GM12878 (cell line): ENCODE results near the gene CFAP92. TPM values are rescaled to one million over a fixed set of nuclear protein-coding genes. Genes with fewer than 3 reads are reported as not detected.

Experiments used
- ATAC-seq: fragments of 200-7000 bp; cut with Tn5 transposase; 3 replicates; pipeline ENCODE4 v1.9.1; 2020; ENCODE audit warnings: mild to moderate bottlenecking, moderate library complexity
- BruUV-seq: library from RNA; stranded (reverse); fragments of 400-500 nt; replicated peaks from 2 replicates; lab custom pipeline; 2021; lab: Mats Ljungman, UMichigan
- CTCF ChIA-PET: fragments of 300-600 bp; sonication (Branson Sonifier 250); formaldehyde crosslinking; extraction: SDS; loops from one replicate; lab custom pipeline; 2021; ENCODE audit warnings: inconsistent platforms; lab: Yijun Ruan, JAX
- POLR2A ChIA-PET: fragments of 350-600 bp; formaldehyde crosslinking; extraction: SDS; loops from one replicate; lab custom pipeline; 2021; ENCODE audit warnings: inconsistent platforms; lab: Charles Lee
- RAD21 ChIA-PET: fragments of 300-600 bp; sonication (Branson Sonifier 250); formaldehyde crosslinking; loops from one replicate; lab custom pipeline; 2023; ENCODE audit warnings: antibody characterized with exemption; ENCODE audit not compliant: unreplicated experiment; lab: Charles Lee
- SMC1A ChIA-PET: fragments of 300-600 bp; sonication (Branson Sonifier 250); formaldehyde crosslinking; loops from one replicate; lab custom pipeline; 2023; ENCODE audit not compliant: unreplicated experiment, uncharacterized antibody; lab: Charles Lee
- DNase-seq: peaks from one replicate; pipeline ENCODE4 v3.0.0-alpha.2; 2011; ENCODE audit warnings: low read depth, low spot score
- FAIRE-seq: peaks from 3 replicates; lab custom pipeline; 2011; peaks lifted over from hg19 to GRCh38; lab: Jason Lieb, UNC
- H2AFZ ChIP-seq: 2 replicates; pipeline ENCODE4 v1.6.0; 2011; ENCODE audit warnings: low read depth, low read length, control low read depth; ENCODE audit not compliant: control insufficient read depth
- H3K27ac ChIP-seq: 2 replicates; pipeline ENCODE4 v1.5.1; 2011; ENCODE audit warnings: control low read depth; ENCODE audit not compliant: control insufficient read depth, insufficient read depth
- H3K27me3 ChIP-seq, 2 experiments: replicated peaks in 1 of 2; 2 replicates each; pipeline versions ENCODE4 v1.6.0 to v1.6.1; 2011; ENCODE audit warnings: low read length in 1 of 2; ENCODE audit not compliant: control insufficient read depth in 2 of 2, insufficient read depth in 2 of 2
- H3K36me3 ChIP-seq, 2 experiments: 2 replicates each; pipeline ENCODE4 v1.5.1; 2011; ENCODE audit warnings: low read length in 1 of 2; ENCODE audit not compliant: control insufficient read depth in 2 of 2, insufficient read depth in 2 of 2
- H3K4me1 ChIP-seq: 2 replicates; pipeline ENCODE4 v1.6.1; 2011; ENCODE audit warnings: mild to moderate bottlenecking, low read length, moderate library complexity, mixed read lengths; ENCODE audit not compliant: control insufficient read depth, insufficient read depth
- H3K4me2 ChIP-seq: 2 replicates; pipeline ENCODE4 v1.6.0; 2011; ENCODE audit warnings: control low read depth; ENCODE audit not compliant: control insufficient read depth, insufficient read depth
- H3K4me3 ChIP-seq: fragments of 200-600 bp; sonication (generic); 2 replicates; pipeline ENCODE4 v1.5.1; 2016
- H3K79me2 ChIP-seq: 2 replicates; pipeline ENCODE4 v1.6.0; 2011; ENCODE audit warnings: low read length; ENCODE audit not compliant: control insufficient read depth, insufficient read depth
- H3K9ac ChIP-seq: 2 replicates; pipeline ENCODE4 v1.8.0; 2011; ENCODE audit warnings: low read length, control low read depth, mixed read lengths; ENCODE audit not compliant: control insufficient read depth, insufficient read depth
- H3K9me3 ChIP-seq: replicated peaks from 3 replicates; pipeline ENCODE4 v1.5.1; 2011; ENCODE audit warnings: mild to moderate bottlenecking, low read length; ENCODE audit not compliant: control insufficient read depth, insufficient read depth
- H4K20me1 ChIP-seq: 2 replicates; pipeline ENCODE4 v1.6.0; 2011; ENCODE audit not compliant: control insufficient read depth, insufficient read depth
- CBX5 ChIP-seq: sonication (generic); IDR thresholded peaks from 2 replicates; pipeline ENCODE4 v1.6.1; 2016; ENCODE audit warnings: low read depth, moderate library complexity, mild to moderate bottlenecking, inconsistent platforms
- ETV6 ChIP-seq, 2 experiments: fragments of 450-650 bp in 1 of 2; IDR thresholded peaks in 1 of 2; conservative IDR thresholded peaks in 1 of 2; 2 replicates each; pipeline ENCODE4 v1.6.1; 2014; ENCODE audit warnings: antibody characterized with exemption in 1 of 2, borderline replicate concordance in 1 of 2, low read depth in 1 of 2, mild to moderate bottlenecking in 1 of 2, moderate library complexity in 1 of 2
- HSF1 ChIP-seq: fragments of 150-350 bp; IDR thresholded peaks from 2 replicates; pipeline ENCODE4 v1.6.1; 2014; ENCODE audit warnings: mild to moderate bottlenecking, low read depth, low read length
- LARP7 ChIP-seq: fragments of 450-650 bp; IDR thresholded peaks from 2 replicates; pipeline ENCODE4 v1.6.1; 2017; ENCODE audit warnings: mild to moderate bottlenecking
- MLLT1 ChIP-seq: fragments of 450-650 bp; IDR thresholded peaks from 2 replicates; pipeline ENCODE4 v1.6.1; 2016; ENCODE audit warnings: mild to moderate bottlenecking
- MTA2 ChIP-seq: fragments of 450-650 bp; IDR thresholded peaks from 2 replicates; pipeline ENCODE4 v1.6.1; 2016; ENCODE audit warnings: low read depth, mild to moderate bottlenecking, moderate library complexity
- MYC ChIP-seq: IDR thresholded peaks from 2 replicates; pipeline ENCODE4 v1.6.1; 2011; ENCODE audit warnings: mild to moderate bottlenecking, low read length, moderate library complexity, inconsistent platforms; ENCODE audit not compliant: insufficient read depth, insufficient replicate concordance, insufficient read length, severe bottlenecking
- NFIC ChIP-seq: IDR thresholded peaks from 2 replicates; pipeline ENCODE4 v1.6.1; 2012; ENCODE audit warnings: low read depth, mild to moderate bottlenecking, inconsistent platforms, low read length, moderate library complexity
- POLR2AphosphoS5 ChIP-seq: IDR thresholded peaks from 2 replicates; pipeline ENCODE4 v1.6.1; 2011; ENCODE audit warnings: mild to moderate bottlenecking, low read length, inconsistent platforms
- POU2F2 ChIP-seq: IDR thresholded peaks from 3 replicates; pipeline ENCODE4 v1.6.1; 2011; ENCODE audit warnings: low read depth, mild to moderate bottlenecking, low read length, borderline replicate concordance
- RUNX3 ChIP-seq: IDR thresholded peaks from 2 replicates; pipeline ENCODE4 v1.6.1; 2012; ENCODE audit warnings: low read length, inconsistent platforms
- SIN3A ChIP-seq: IDR thresholded peaks from 2 replicates; pipeline ENCODE4 v1.6.1; 2012; ENCODE audit warnings: low read depth, low read length, improper control_type of control experiment
- YY1 ChIP-seq: IDR thresholded peaks from 2 replicates; pipeline ENCODE4 v1.6.1; 2011; ENCODE audit warnings: low read depth, mild to moderate bottlenecking, low read length
- ZBTB33 ChIP-seq: fragments of 450-650 bp; IDR thresholded peaks from 2 replicates; pipeline ENCODE4 v1.6.1; 2017; ENCODE audit warnings: mild to moderate bottlenecking
- ZBTB40 ChIP-seq: fragments of 450-650 bp; IDR thresholded peaks from 2 replicates; pipeline ENCODE4 v1.6.1; 2016; ENCODE audit warnings: mild to moderate bottlenecking, moderate library complexity, borderline replicate concordance
- WGBS: methylation state at CpG from one replicate; pipeline ENCODE4 v1.1.6; 2016; ENCODE audit warnings: low lambda C conversion rate; ENCODE audit not compliant: insufficient replicate concordance, insufficient coverage; ENCODE audit errors: missing lambda C conversion rate; 5-methylcytosine and 5-hydroxymethylcytosine counted together
- in situ Hi-C: fragments of 300-500 bp; cut with MboI; formaldehyde crosslinking; loops from 9 replicates; pipeline ENCODE4 v1.14.3; 2018; ENCODE audit warnings: mixed read lengths
- intact Hi-C: fragments of 100-400 bp; cut with micrococcal nuclease; formaldehyde crosslinking; loops from one replicate; pipeline ENCODE4 v1.14.2; 2022; ENCODE audit not compliant: unreplicated experiment
- polyA plus RNA-seq, 11 experiments: library from polyadenylated mRNA; depleted of rRNA in 4 of 11; unstranded in 6 of 11; stranded (reverse) in 5 of 11; fragments of >200 nt; fragmentation: Nextera tagmentation in 4 of 11; fragmentation: Illumina TruSeq in 1 of 11; extraction: Ambion mirVana in 4 of 11; extraction: Trizol in 1 of 11; gene quantifications; 1 replicate in 1 of 11; 2 replicates in 10 of 11; pipeline versions ENCODE4 v1.2.1 to v1.2.3, GENCODE V29; 2011 to 2016; ENCODE audit warnings: inconsistent platforms in 2 of 11, missing spikeins in 2 of 11, low read depth in 1 of 11
- total RNA-seq, 4 experiments: library from RNA; depleted of rRNA in 3 of 4; stranded (reverse); fragments of >200 nt in 3 of 4; fragmentation: Illumina TruSeq in 1 of 4; extraction: Trizol in 1 of 4; gene quantifications; 2 replicates each; pipeline versions ENCODE4 v1.2.1 to v1.2.3, GENCODE V29; 2013 to 2021

The CFAP92 gene
- total and polyA plus RNA-seq, 10 of the 15 experiments (the other 5 are each of a cell fraction or from before 2014, with no cell fraction given), result 0.05 to 0.52 (median 0.14) TPM; not detected in 7

GRCh38 chr3:129025108-129025507, 31.2 kb upstream of the CFAP92 start:
- peaks cover 0 to 4% of the 10 kb centered on the region in 2 experiments; a peak in 1 of 4 replicates for H3K27me3 ChIP-seq
- H3K9me3 ChIP-seq, result no peaks in the 10 kb centered on the region
- ChIA-PET CTCF (interaction anchor here (1.1 to 3.5 kb wide), 5 partner anchors 9 to 221 kb away, joined by 3 to 39 read pairs (median 10); no protein-coding TSS in a partner anchor), RAD21 (interaction anchor here (2.2 kb wide), 1 partner anchor 8 kb away, joined by 7 read pairs; no protein-coding TSS in a partner anchor), SMC1A (interaction anchor here (2.0 kb wide), 1 partner anchor 55 kb away, joined by 6 read pairs; no protein-coding TSS in a partner anchor), POLR2A (interaction anchor here (1.1 kb wide), 1 partner anchor 224 kb away, joined by 3 read pairs; the partner anchor contains the start of gene COPG1)
- no peaks in the 10 kb centered on the region for H3K36me3 ChIP-seq
- H3K4me1 ChIP-seq, result peaks cover 5% of the 10 kb centered on the region
- no peak overlapping the region for H3K27ac ChIP-seq
- intact Hi-C loops (no loop called here), in situ Hi-C loops (no loop called here)
- 77% methylated on average over 15 of the region's 15 CpGs for WGBS
- BruUV-seq, result no TSS peak
- ATAC-seq (no peak), DNase-seq (no peak), FAIRE-seq (no peak)
- no peak overlapping the region for H3K4me2 ChIP-seq
- H3K9ac ChIP-seq, result no peak overlapping the region
- H4K20me1 ChIP-seq, result no peaks in the 10 kb centered on the region
- H3K4me3 ChIP-seq, result no peak overlapping the region
- H2AFZ ChIP-seq, result no peak overlapping the region
- no peaks in the 10 kb centered on the region for H3K79me2 ChIP-seq
- TF ChIP-seq SIN3A (no peak), MLLT1 (no peak), POLR2AphosphoS5 (no peak), LARP7 (no peak), HSF1 (no peak), NFIC (no peak), MTA2 (no peak), YY1 (no peak), RUNX3 (no peak), CBX5 (no peak), ETV6 (conservative IDR thresholded peaks at IDR 0.05 in 1 of 2, IDR thresholded peaks at IDR 0.05 in 1 of 2; ENCODE audit: borderline replicate concordance in 1 of 2, low read depth in 1 of 2) (no peak), ZBTB33 (no peak), MYC (no peak), POU2F2 (no peak), ZBTB40 (no peak)
